Natural killer cell (primary cell): Measurements from ENCODE around the gene KMT2A. TPM values are rescaled to one million over a fixed set of nuclear protein-coding genes. Genes with fewer than 3 reads are reported as not detected.
"Not testable (repeated sequence)": the region's sequence is repeated elsewhere in the genome, so short reads cannot be mapped to it uniquely, and the experiment has no call there.

Experiments used
- ATAC-seq, 3 donors: fragments of 150-1000 bp in 2 of 3; fragments of 200-7000 bp in 1 of 3; cut with Tn5 transposase; 1 replicate in 1 of 3; 2 replicates in 2 of 3; pipeline ENCODE4 v1.10.0; 2021; ENCODE audit warnings: mild to moderate bottlenecking in 2 of 3, moderate library complexity in 2 of 3
- DNase-seq, 2 donors: peaks; one replicate each; pipeline versions ENCODE4 v3.0.0 to v3.0.0-alpha.2; 2013 to 2021; ENCODE audit warnings: mixed read lengths in 1 of 2
- H3K27ac ChIP-seq: one replicate; pipeline ENCODE4 v1.5.1; 2013; ENCODE audit warnings: mild to moderate bottlenecking, low read length
- H3K27me3 ChIP-seq: one replicate; pipeline ENCODE4 v1.6.1; 2013; ENCODE audit warnings: low read length; ENCODE audit not compliant: control insufficient read depth, insufficient read depth
- H3K36me3 ChIP-seq: one replicate; pipeline ENCODE4 v1.6.1; 2013; ENCODE audit warnings: low read length; ENCODE audit not compliant: control insufficient read depth, insufficient read depth
- H3K4me1 ChIP-seq: one replicate; pipeline ENCODE4 v1.6.1; 2013; ENCODE audit warnings: low read length; ENCODE audit not compliant: control insufficient read depth, insufficient read depth
- H3K4me3 ChIP-seq: one replicate; pipeline ENCODE4 v1.5.1; 2013; ENCODE audit warnings: low read length
- H3K9me3 ChIP-seq: one replicate; pipeline ENCODE4 v1.6.1; 2013; ENCODE audit warnings: low read length; ENCODE audit not compliant: control insufficient read depth, insufficient read depth
- H3K27ac Mint-ChIP-seq, 2 donors: one replicate each; pipeline ENCODE4 v1.8.0; 2022; ENCODE audit warnings: mild to moderate bottlenecking in 2 of 2, mixed read lengths in 2 of 2, moderate library complexity in 1 of 2
- H3K27me3 Mint-ChIP-seq, 2 donors: one replicate each; pipeline ENCODE4 v1.8.0; 2022; ENCODE audit warnings: low read depth in 2 of 2, mixed read lengths in 2 of 2
- H3K36me3 Mint-ChIP-seq: one replicate; pipeline ENCODE4 v1.8.0; 2022; ENCODE audit warnings: mixed read lengths
- H3K4me1 Mint-ChIP-seq, 2 donors: one replicate each; pipeline ENCODE4 v1.8.0; 2022; ENCODE audit warnings: mixed read lengths in 2 of 2
- H3K4me3 Mint-ChIP-seq: one replicate; pipeline ENCODE4 v1.8.0; 2022; ENCODE audit warnings: mild to moderate bottlenecking, moderate library complexity, mixed read lengths
- H3K9me3 Mint-ChIP-seq, 2 donors: one replicate each; pipeline ENCODE4 v1.8.0; 2022; ENCODE audit warnings: mixed read lengths in 2 of 2
- CTCF ChIP-seq: fragments of 200-600 bp; IDR thresholded peaks from one replicate; pipeline ENCODE4 v1.8.0; 2022; ENCODE audit warnings: antibody characterized with exemption
- WGBS: methylation state at CpG from one replicate; pipeline ENCODE4 v1.1.7; 2013; ENCODE audit warnings: missing lambda C conversion rate; ENCODE audit not compliant: insufficient coverage; 5-methylcytosine and 5-hydroxymethylcytosine counted together
- intact Hi-C: fragments of 100-400 bp; cut with micrococcal nuclease; formaldehyde crosslinking; loops from one replicate; pipeline ENCODE4 v1.14.2; 2022
- total RNA-seq, 4 donors: library from RNA; stranded (reverse); fragments of 120-200 nt in 1 of 4; gene quantifications; one replicate each; pipeline versions ENCODE4 v1.2.3 to v1.2.4, GENCODE V29; 2013 to 2022

The KMT2A gene
- total RNA-seq, 3 donors from 2014 or later (not counting 1 experiment from before 2014, with no cell fraction given): 146 to 176 (median 157) TPM

- no peaks in the 10 kb centered on the region for H3K9me3 Mint-ChIP-seq
- no peaks in the 10 kb centered on the region for H3K27me3 Mint-ChIP-seq
- H3K4me3 Mint-ChIP-seq: no peak overlapping the region
- no peak for DNase-seq
- peaks cover 13% of the 10 kb centered on the region for H3K36me3 Mint-ChIP-seq
- no peaks in the 10 kb centered on the region for H3K4me1 ChIP-seq
- TF ChIP-seq CTCF: no peak
- H3K27ac Mint-ChIP-seq: peak overlapping the region; percentile 12 to 54
- peaks cover 36% of the 10 kb centered on the region for H3K36me3 ChIP-seq
- H3K9me3 ChIP-seq: no peaks in the 10 kb centered on the region
- intact Hi-C loops: no loop called here
- WGBS: 100% methylated on average over 1 of the region's 2 CpGs
- no peak for ATAC-seq
- H3K4me1 Mint-ChIP-seq: peaks cover 20 to 25% of the 10 kb centered on the region in 2 donors
- no peaks in the 10 kb centered on the region for H3K27me3 ChIP-seq
- no peak overlapping the region for H3K4me3 ChIP-seq
- H3K27ac ChIP-seq: no peak overlapping the region
These were observed 34.7 kb downstream of the KMT2A start for GRCh38 chr11:118471030-118471429.

DNA sequence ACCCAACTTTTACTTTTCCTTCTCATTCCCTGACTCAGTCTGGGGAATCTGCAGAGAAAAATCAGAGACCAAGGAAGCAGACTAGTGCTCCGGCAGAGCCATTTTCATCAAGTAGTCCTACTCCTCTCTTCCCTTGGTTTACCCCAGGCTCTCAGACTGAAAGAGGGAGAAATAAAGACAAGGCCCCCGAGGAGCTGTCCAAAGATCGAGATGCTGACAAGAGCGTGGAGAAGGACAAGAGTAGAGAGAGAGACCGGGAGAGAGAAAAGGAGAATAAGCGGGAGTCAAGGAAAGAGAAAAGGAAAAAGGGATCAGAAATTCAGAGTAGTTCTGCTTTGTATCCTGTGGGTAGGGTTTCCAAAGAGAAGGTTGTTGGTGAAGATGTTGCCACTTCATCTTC, 37.2 kb downstream of the KMT2A start:
- DNase-seq (no peak), ATAC-seq (no peak)
- no peak overlapping the region for H3K4me3 Mint-ChIP-seq
- peaks cover 24% of the 10 kb centered on the region for H3K36me3 Mint-ChIP-seq
- no peaks in the 10 kb centered on the region for H3K9me3 ChIP-seq
- peaks cover 28 to 33% of the 10 kb centered on the region in 2 donors for H3K4me1 Mint-ChIP-seq
- H3K27ac Mint-ChIP-seq: peak overlapping the region; percentile 14 to 34
- H3K4me3 ChIP-seq: no peak overlapping the region
- H3K27ac ChIP-seq: no peak overlapping the region
- no peak for TF ChIP-seq CTCF
- no peaks in the 10 kb centered on the region for H3K27me3 ChIP-seq
- intact Hi-C loops: no loop called here
- no peaks in the 10 kb centered on the region for H3K4me1 ChIP-seq
- H3K36me3 ChIP-seq: peaks cover 50% of the 10 kb centered on the region
- no peaks in the 10 kb centered on the region for H3K9me3 Mint-ChIP-seq
- WGBS: 99% methylated on average over 6 of the region's 6 CpGs
- no peaks in the 10 kb centered on the region for H3K27me3 Mint-ChIP-seq

GRCh38 chr11:118476676-118477075, 40.4 kb downstream of the KMT2A start:
- Mint-ChIP-seq H3K36me3 (peaks cover 32% of the 10 kb centered on the region), H3K4me3 (no peak overlapping the region), H3K27me3 (no peaks in the 10 kb centered on the region), H3K9me3 (no peaks in the 10 kb centered on the region), H3K27ac (peak overlapping the region in 1 of 2 donors; percentile 41), H3K4me1 (peaks cover 18 to 20% of the 10 kb centered on the region in 2 donors)
- Histone ChIP-seq H3K4me1 (no peaks in the 10 kb centered on the region), H3K27me3 (no peaks in the 10 kb centered on the region), H3K27ac (no peak overlapping the region), H3K9me3 (no peaks in the 10 kb centered on the region), H3K4me3 (no peak overlapping the region), H3K36me3 (peaks cover 77% of the 10 kb centered on the region)
- intact Hi-C loops: no loop called here
- TF ChIP-seq CTCF: no peak
- no peak for ATAC-seq
- WGBS: 94% methylated on average over 7 of the region's 7 CpGs
- DNase-seq: no peak

- intact Hi-C loops, H3K27ac Mint-ChIP-seq, H3K27me3 Mint-ChIP-seq, H3K27ac ChIP-seq, H3K4me1 ChIP-seq, H3K4me3 Mint-ChIP-seq, H3K9me3 ChIP-seq, H3K4me3 ChIP-seq, ATAC-seq, H3K27me3 ChIP-seq, H3K9me3 Mint-ChIP-seq, H3K4me1 Mint-ChIP-seq, DNase-seq: not testable (repeated sequence)
- peaks cover 31% of the 10 kb centered on the region for H3K36me3 Mint-ChIP-seq
- WGBS: no CpG with 5 or more reads among the region's 1 CpG
- H3K36me3 ChIP-seq: peaks cover 83% of the 10 kb centered on the region
These were observed 44.9 kb downstream of the KMT2A start for GRCh38 chr11:118481238-118481637.
